ENCODE data around the gene ROS1.

Gene ROS1

DNA sequence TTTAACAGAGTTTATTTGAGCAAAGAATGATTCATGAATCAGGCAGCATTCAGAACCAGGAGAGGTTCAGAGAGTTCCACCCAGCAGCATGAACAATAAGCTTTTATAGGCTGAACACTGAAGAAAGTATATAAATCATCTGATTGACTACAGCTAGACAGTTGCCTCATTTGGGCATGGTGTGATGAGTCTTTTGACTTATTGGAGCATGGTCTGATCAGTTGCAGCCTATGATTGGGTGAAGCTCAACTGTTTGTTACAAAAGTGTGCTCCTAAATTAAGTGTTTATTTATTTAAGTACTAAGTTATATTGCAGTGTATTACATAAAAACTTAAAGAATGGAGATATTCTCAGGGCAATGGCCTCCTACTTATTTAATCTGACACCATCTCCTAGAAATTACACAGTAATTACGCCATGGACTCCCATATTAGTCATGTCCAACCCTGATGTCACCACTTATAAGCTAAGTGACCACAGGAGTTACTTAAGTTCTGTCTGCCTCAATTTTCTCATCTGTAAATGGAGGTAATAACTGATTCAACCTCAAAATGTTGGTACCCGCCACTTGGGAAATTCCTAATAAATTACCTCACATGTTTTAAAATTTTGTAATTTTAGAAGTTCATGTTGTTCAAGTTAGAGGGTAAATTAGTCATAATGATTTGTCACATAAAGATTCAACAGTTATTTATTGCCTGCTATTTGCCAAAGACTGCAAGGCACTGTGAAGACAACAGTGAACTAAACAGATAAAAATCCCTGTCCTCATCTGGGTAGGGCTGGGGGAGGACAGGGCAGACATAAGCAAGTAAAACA is 15.2 kb upstream of the ROS1 start:
- no peak for DNase-seq

GRCh38 chr6:117432273-117432672 is 6.5 kb upstream of the ROS1 start:
- DNase-seq = no peak

- no peak for DNase-seq
These were observed 2.0 kb downstream of the ROS1 start for GRCh38 chr6:117423754-117424153.

- DNase-seq = no peak
These were observed 7.4 kb downstream of the ROS1 start for GRCh38 chr6:117418320-117418719.

DNA sequence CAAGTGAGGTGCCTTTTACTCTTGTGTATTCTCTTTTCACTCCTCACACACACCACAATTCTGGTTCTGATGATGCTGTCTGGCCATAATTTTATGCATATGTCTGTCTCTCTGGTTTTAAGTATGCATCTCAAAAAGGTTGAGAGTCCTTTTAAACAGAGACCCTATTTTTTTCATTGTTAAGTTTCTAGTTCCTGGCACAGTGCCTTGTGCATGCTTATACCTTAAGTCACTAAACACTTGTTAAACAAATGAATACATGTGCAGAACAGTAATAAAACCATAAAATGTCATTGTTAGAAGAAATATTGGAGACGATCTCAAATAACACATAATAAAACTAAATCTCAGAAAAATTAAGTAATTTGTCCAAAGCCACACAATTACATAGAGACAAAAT is 7.9 kb downstream of the ROS1 start:
- no peak for DNase-seq

DNA sequence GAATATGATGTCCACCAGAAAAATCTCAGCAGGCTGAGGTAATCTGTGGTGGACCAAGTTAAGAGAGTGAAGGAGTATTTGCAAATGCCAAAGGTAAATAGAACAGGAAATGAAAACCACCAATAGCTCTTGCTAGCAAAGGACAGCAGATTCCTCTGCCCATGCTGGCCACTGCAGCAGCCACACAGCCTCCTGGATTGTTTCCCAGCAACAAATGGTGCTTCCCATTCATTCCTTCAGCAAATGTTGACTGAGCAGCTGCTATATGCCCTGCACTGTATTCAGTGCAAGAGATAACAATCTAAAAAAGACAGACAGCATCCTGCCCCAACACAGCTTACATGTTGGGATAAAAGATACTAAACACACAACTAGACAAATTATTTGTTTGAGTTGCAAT is 11.0 kb downstream of the ROS1 start:
- DNase-seq = no peak

DNA sequence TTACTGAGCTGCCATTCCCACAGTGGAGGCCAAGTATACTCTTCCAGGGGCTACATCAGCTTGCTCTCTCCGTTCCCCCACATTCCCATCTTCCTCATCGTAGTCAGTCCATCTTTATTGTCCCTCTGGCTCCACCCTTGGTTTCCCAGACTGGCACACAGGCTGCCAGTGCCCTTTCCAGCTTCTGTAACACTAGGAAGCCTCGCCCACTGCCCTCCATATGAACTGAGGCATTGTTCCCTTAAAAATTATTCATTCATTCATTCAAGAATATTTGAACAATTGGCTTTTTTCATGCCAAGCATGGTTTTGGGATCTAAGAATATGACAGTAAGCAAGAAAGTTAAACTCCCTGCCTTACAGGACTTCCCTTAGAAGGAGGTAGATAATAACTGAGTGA is 14.3 kb downstream of the ROS1 start:
- DNase-seq = no peak

DNA sequence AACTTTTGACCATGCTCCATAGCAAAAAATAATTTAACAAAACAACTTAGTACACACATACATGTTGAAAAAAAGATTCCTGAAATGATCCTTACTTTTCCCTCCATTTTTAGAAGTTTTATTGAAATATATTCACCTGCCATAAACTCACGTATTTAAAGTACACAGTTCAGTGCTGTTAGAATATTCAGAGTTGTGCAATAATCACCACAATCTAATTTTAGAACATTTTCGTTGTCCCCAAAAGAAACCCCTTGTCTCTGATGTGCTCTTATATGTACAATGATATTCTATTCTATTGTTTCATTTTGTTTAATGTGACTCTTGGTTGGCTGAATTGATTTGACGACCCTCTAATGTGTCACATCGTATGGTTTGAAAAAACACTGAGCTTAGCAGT is 15.9 kb downstream of the ROS1 start:
- DNase-seq = no peak

DNA sequence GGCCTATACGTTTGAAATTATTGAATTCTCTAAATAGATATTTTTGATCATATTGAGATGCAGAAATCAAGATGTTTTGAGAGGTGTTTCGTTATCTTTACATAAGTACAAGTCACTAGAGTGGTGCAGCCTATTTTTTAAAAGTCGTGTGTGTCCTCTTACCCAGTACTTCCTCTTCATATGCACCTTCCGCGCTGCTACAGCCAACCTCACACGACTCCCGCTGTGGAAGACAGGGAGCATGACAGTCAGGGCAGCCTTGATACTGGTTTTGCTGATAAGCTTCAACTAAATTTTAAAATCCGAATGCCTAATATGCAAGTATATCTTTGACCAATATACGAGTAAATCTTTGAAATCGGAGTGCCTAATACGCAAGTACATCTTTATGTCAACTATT is 16.3 kb downstream of the ROS1 start:
- DNase-seq = no peak

GRCh38 chr6:117404548-117404947 is 21.2 kb downstream of the ROS1 start:
- no peak for DNase-seq

DNA sequence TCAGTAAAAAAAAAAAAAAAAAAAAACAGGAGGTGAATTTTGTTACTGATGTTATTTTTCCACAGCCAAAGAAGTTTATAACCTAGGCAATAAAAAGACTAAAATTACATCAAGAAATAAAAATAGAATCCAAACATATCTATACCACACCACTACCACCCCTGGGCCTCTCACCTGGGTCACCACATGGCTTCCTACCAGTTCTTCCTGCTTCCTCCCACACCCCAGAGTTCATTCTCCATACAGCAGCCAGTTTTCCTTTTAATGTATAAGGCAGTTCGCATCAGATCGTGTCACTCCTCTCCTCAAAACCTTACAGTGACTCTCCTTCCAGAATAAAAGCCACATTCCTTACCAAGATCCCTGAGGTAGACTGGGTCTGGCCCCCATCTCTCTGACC is 23.9 kb downstream of the ROS1 start:
- DNase-seq = no peak

DNA sequence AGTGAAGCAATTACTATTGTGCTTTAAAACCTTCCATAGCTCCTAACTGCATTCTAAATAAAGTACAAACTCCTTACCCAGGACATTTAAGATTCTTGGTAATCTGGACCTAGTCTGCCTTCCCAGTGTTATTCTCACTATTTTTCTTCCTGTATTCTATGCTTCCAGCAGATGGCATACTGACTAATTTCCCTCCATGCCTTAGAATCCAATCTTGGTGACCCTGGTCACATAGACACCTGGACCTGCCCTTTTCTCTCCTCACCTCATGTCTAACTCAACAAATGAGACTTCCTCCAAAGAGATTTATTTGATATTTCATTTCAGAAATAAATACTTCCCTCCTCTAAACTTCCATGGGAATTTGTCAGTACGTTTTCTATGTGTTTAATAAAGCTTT is 25.8 kb downstream of the ROS1 start:
- DNase-seq = no peak

GRCh38 chr6:117399126-117399525 is 26.6 kb downstream of the ROS1 start:
- no peak for DNase-seq

DNA sequence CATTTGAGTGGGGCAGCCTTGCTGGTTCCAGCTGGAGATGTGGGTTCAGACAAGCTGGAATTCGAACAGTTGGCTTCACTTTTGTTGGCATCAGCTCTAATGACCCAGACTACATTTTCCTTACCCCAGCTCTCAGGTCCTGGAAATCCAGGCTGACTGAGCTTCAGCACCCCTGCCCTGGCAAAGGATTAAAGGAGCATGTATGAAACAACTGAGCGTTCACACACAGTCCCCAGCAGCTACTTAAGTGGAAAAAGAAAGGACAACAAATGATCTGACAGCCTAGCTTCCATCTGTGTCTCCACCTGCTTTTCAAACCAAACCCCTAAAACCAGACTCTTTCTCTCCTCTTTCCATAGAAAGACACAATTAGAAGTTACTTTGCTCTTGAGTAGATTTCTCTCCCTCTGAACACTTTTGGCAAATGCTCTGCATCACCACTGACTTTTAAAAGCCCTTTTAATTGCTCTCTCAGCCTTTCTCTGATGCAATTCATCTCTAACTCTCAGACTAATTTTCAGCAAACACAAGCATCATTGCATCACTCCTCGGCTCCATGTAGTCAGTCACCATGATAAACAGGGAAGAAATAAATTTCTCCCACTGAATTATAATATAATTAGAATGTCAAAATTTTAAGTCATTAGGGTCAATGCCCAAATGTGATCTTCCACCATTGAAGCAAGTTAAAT is 28.1 kb downstream of the ROS1 start:
- no peak for DNase-seq

- no peak for DNase-seq
These were observed 29.5 kb downstream of the ROS1 start for GRCh38 chr6:117396228-117396627.

DNA sequence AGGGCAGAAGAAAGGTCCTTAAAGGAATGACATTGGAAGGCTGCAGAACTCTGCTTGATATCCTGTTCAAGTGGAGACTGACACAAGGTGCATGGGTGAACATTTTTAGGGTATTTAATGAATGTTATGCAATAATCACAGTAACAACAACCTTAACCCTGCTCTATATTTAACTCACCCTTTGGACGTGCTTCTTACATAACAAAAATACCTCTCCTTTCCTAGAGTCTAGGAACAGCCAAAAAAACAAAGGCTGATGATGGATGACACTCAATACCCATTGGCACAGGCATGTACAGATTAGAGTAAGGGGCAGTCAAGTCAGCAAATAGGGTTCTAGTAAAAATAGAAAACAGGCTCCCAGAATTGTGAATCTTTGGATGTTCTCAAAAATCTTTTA is 30.6 kb downstream of the ROS1 start:
- DNase-seq = no peak

- no peak for DNase-seq
These were observed 32.7 kb downstream of the ROS1 start for GRCh38 chr6:117393045-117393444.

DNA sequence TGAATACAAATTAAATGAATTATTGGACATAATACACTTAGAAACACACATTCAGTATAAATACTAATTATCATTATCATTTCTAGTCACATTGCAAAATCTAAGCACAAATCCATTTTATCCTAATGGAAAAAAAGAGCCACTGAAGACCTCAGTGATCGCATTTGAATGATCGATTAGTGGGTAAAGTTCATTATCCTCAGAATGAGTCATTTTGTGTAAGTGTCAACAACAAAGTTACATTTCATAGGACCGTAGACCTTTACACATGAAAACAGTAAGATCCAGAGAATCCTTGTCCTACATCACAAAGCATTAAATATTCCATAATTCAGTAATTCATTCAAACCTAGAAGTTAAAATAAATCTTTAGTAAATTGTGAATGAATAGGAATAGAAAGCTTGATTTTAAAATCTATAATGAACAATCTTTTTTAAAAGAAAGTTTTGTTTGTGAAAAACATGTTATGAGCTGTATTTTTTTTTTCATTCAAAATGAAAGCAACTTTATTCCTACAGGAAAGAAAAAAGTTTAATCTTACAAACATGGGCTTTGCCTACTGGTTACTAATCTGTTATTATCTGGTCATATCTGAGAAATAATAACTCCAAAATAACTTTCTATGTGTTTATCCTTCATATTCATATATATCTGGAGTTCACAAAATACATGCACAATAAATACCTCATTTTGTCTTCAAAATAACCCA is 33.7 kb downstream of the ROS1 start:
- DNase-seq = no peak

DNA sequence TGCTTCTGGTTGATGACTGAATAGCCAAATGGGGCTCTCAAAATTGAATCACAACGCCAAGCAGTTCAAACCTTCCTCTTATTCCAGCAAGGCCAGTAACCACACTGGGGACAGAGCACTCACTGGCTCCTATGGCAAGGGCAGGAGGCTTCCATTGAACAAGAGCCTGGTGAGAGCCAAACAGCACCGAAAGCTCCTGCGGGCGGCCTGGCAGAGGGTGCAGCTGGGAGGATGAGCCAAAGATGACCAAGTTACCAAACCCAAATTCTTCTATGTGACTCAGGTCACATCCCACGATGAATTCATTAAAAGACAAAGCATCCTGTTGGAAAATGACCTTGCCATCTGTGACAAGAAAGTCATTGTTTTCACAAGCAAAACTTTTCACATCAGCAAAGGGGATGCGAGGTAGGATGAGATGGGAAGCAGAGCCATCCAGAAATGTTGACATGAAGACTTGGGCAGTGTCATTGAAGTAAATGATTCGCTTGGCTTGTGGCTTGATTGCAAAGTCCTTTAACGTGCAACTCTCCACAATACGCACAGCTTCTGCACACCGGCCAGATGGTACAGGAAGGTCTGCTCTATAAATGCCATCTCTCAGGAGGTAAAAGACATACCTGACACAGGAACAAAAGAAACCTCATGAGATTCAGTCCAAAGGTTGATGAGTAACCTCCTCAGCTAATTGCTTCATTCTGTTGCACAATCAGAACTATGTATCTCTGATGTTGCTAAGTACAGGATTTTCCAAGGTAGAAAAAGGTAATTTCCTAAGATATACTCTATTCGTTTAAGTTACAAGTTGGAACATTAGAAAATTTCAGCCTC is 36.3 kb downstream of the ROS1 start:
- DNase-seq = no peak

GRCh38 chr6:117387454-117387974 is 38.2 kb downstream of the ROS1 start:
- DNase-seq = no peak

GRCh38 chr6:117384659-117385058 is 41.1 kb downstream of the ROS1 start:
- DNase-seq = no peak

DNA sequence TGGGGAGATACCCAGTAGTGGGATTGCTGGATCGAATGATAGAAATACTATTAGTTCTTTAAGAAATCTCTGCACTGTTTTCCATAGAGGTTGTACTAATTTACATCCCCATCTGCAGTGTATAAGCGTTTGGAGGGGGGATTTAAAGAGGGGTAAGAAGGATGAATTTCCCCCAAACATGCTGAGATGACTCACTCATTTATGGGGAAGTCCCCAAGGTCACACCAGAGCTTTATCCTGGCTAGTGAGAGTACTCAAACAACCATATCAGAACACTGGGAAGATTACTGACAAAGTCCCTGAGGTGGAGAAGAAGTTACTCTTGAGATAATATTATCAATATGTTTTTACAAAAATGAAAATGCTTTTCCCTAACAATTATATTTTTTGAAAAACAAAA is 44.0 kb downstream of the ROS1 start:
- no peak for DNase-seq

DNA sequence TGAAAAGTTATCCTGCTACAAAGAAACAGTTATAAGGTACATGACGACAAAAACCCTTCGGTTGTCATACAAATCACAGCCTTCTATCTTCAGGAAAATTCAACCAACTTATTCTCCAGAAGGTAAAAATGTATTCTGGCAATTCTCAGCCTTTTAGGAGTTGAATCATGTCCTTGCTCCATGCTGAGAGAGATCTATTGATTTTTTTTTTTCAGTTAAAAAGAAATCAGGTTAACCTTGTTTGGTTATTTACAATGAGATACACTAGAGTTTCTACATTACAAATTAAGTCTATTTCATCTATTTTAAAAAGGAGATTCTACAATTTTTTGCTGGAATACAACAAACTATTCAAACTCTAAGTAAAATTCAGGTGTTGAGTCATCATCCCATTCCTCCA is 45.4 kb downstream of the ROS1 start:
- DNase-seq = no peak

Measured in stimulated activated CD4-positive, alpha-beta T cell treated with anti-CD3 and anti-CD28 coated beads, Interleukin-4, amount 100 ng/mL, for 1 hour (primary cell).